K562 (cell line): Measurements from ENCODE around the gene TPSAB1. TPM values are rescaled to one million over a fixed set of nuclear protein-coding genes. Genes with fewer than 3 reads are reported as not detected.

Experiments used
- ATAC-seq: fragments of 200-7000 bp; cut with Tn5 transposase; 3 replicates; pipeline ENCODE4 v1.9.1; 2020; ENCODE audit warnings: moderate library complexity
- BruUV-seq: library from RNA; stranded (reverse); fragments of 400-500 nt; replicated peaks from 2 replicates; lab custom pipeline; 2021; lab: Mats Ljungman, UMichigan
- CTCF ChIA-PET: fragments of 300-600 bp; formaldehyde crosslinking; extraction: SDS; loops from one replicate; lab custom pipeline; 2021; ENCODE audit warnings: low intra/inter-chr PET ratio; lab: Yijun Ruan, JAX
- POLR2A ChIA-PET: fragments of 300-600, 350-650 bp; sonication (Branson Sonifier 250); formaldehyde crosslinking; extraction: SDS; loops from one replicate; lab custom pipeline; 2021; ENCODE audit warnings: antibody characterized with exemption, inconsistent platforms; lab: Yijun Ruan, JAX
- DNase-seq, 4 experiments: peaks; one replicate each; pipeline versions ENCODE4 v3.0.0 to v3.0.0-alpha.2; 2011 to 2018; ENCODE audit warnings: low spot score in 3 of 4, mixed read lengths in 3 of 4; ENCODE audit errors: extremely low read depth in 1 of 4
- FAIRE-seq: peaks from 2 replicates; lab custom pipeline; 2011; peaks lifted over from hg19 to GRCh38; lab: Jason Lieb, UNC
- H2AFZ ChIP-seq: 2 replicates; pipeline ENCODE4 v1.6.0; 2011; ENCODE audit warnings: low read depth, low read length, control low read depth, inconsistent platforms
- H3K27ac ChIP-seq: fragments of 200-600 bp; 3 replicates; pipeline ENCODE4 v1.8.0; 2011; ENCODE audit warnings: low read depth, mild to moderate bottlenecking, control low read depth, inconsistent platforms, low read length, moderate library complexity, mixed read lengths; ENCODE audit errors: extremely low read depth
- H3K27me3 ChIP-seq, 2 experiments: fragments of 300-600 bp in 1 of 2; 2 replicates in 1 of 2; 3 replicates in 1 of 2; pipeline versions ENCODE4 v1.6.0 to v1.8.0; 2011; ENCODE audit warnings: inconsistent platforms in 2 of 2, low read length in 2 of 2, mild to moderate bottlenecking in 1 of 2, mixed read lengths in 1 of 2, moderate library complexity in 1 of 2; ENCODE audit not compliant: control insufficient read depth in 2 of 2, insufficient read depth in 2 of 2
- H3K36me3 ChIP-seq: fragments of 300-600 bp; 3 replicates; pipeline ENCODE4 v1.8.0; 2011; ENCODE audit warnings: mild to moderate bottlenecking, low read length, inconsistent platforms; ENCODE audit not compliant: control insufficient read depth, insufficient read depth
- H3K4me1 ChIP-seq, 2 experiments: fragments of 200-600 bp in 1 of 2; replicated peaks in 1 of 2; 2 replicates in 1 of 2; 3 replicates in 1 of 2; pipeline versions ENCODE4 v1.5.1 to v1.8.0; 2011; ENCODE audit warnings: inconsistent platforms in 2 of 2, low read length in 2 of 2, mild to moderate bottlenecking in 1 of 2, mixed read lengths in 1 of 2, moderate library complexity in 1 of 2; ENCODE audit not compliant: control insufficient read depth in 2 of 2, insufficient read depth in 2 of 2
- H3K4me2 ChIP-seq: 2 replicates; pipeline ENCODE4 v1.6.1; 2011; ENCODE audit warnings: low read length, control low read depth, inconsistent platforms, mixed read lengths; ENCODE audit not compliant: insufficient read depth
- H3K4me3 ChIP-seq: fragments of 200-600 bp; sonication (generic), shearing (Covaris generic); 2 replicates; pipeline ENCODE4 v1.5.1; 2016; ENCODE audit warnings: control low read depth, inconsistent platforms
- H3K79me2 ChIP-seq: fragments of 200-600 bp; 3 replicates; pipeline ENCODE4 v1.8.0; 2011; ENCODE audit warnings: low read length, inconsistent platforms; ENCODE audit not compliant: control insufficient read depth, insufficient read depth
- H3K9ac ChIP-seq, 2 experiments: 2 replicates each; pipeline versions ENCODE4 v1.6.0 to v1.6.1; 2011; ENCODE audit warnings: low read depth in 2 of 2, low read length in 2 of 2, control low read depth in 1 of 2, inconsistent platforms in 1 of 2, mild to moderate bottlenecking in 1 of 2, mixed read lengths in 1 of 2; ENCODE audit not compliant: insufficient read depth in 1 of 2
- H3K9me1 ChIP-seq: one replicate; pipeline ENCODE4 v1.6.0; 2011; ENCODE audit warnings: inconsistent platforms, mild to moderate bottlenecking, low read length, moderate library complexity; ENCODE audit not compliant: control insufficient read depth, insufficient read depth
- H3K9me3 ChIP-seq: replicated peaks from 2 replicates; pipeline ENCODE4 v1.5.1; 2011; ENCODE audit warnings: low read depth, low read length, inconsistent platforms; ENCODE audit not compliant: control insufficient read depth, insufficient read depth
- H4K20me1 ChIP-seq: replicated peaks from 2 replicates; pipeline ENCODE4 v1.6.1; 2011; ENCODE audit warnings: low read length, inconsistent platforms, mixed read lengths; ENCODE audit not compliant: control insufficient read depth, insufficient read depth
- DDX20 ChIP-seq: fragments of 450-650 bp; IDR thresholded peaks from 2 replicates; pipeline ENCODE4 v1.6.1; 2016; ENCODE audit warnings: missing genetic modification characterization, low read depth, mild to moderate bottlenecking, missing compliant biosample characterization, moderate library complexity
- HCFC1 ChIP-seq: IDR thresholded peaks from 2 replicates; pipeline ENCODE4 v1.6.1; 2012; ENCODE audit warnings: low read depth, low read length, improper control_type of control experiment
- NR2C1 ChIP-seq, 2 experiments: fragments of 450-650 bp; IDR thresholded peaks; 2 replicates each; pipeline ENCODE4 v1.6.1; 2017; ENCODE audit warnings: mild to moderate bottlenecking in 2 of 2, antibody characterized with exemption in 1 of 2, inconsistent platforms in 1 of 2, missing compliant biosample characterization in 1 of 2, missing genetic modification characterization in 1 of 2
- PCBP1 ChIP-seq: fragments of 200-400 bp; formaldehyde crosslinking; IDR thresholded peaks from 2 replicates; pipeline ENCODE4 v1.6.1; 2018; ENCODE audit warnings: mild to moderate bottlenecking, low read depth, low read length; ENCODE audit not compliant: poor library complexity, severe bottlenecking
- WGBS: fragments of 100-300 bp; shearing (Covaris generic); methylation state at CpG from one replicate; pipeline ENCODE4 v1.1.6; 2016; ENCODE audit warnings: low coverage, mixed read lengths; ENCODE audit not compliant: insufficient coverage; ENCODE audit errors: missing lambda C conversion rate; 5-methylcytosine and 5-hydroxymethylcytosine counted together
- in situ Hi-C: fragments of 300-500 bp; cut with MboI; formaldehyde crosslinking; loops from 4 replicates; pipeline ENCODE4 v1.15.0; 2018; ENCODE audit warnings: inconsistent platforms, mixed read lengths
- intact Hi-C: fragments of 100-400 bp; cut with micrococcal nuclease; formaldehyde crosslinking; loops from 2 replicates; pipeline ENCODE4 v1.14.2; 2022
- polyA plus RNA-seq, 8 experiments: library from polyadenylated mRNA; depleted of rRNA in 4 of 8; stranded (reverse) in 5 of 8; unstranded in 3 of 8; fragments of >200 nt; fragmentation: Nextera tagmentation in 2 of 8; fragmentation: Illumina TruSeq in 1 of 8; extraction: Ambion mirVana in 2 of 8; extraction: Trizol in 1 of 8; gene quantifications; 2 replicates each; pipeline versions ENCODE4 v1.2.1 to v1.2.3, GENCODE V29; 2011 to 2014; ENCODE audit warnings: inconsistent platforms in 1 of 8, missing spikeins in 1 of 8
- total RNA-seq, 7 experiments: library from RNA; depleted of rRNA in 6 of 7; stranded (reverse); fragments of >200 nt in 6 of 7; fragmentation: Illumina TruSeq in 2 of 7; extraction: Trizol in 2 of 7; gene quantifications; 2 replicates each; pipeline versions ENCODE4 v1.2.1 to v1.2.3, GENCODE V29; 2011 to 2021; ENCODE audit warnings: low replicate concordance in 1 of 7

TPSAB1 gene
- total and polyA plus RNA-seq, 9 of the 15 experiments (the other 6 are each of a cell fraction or from before 2014, with no cell fraction given): not detected

DNA sequence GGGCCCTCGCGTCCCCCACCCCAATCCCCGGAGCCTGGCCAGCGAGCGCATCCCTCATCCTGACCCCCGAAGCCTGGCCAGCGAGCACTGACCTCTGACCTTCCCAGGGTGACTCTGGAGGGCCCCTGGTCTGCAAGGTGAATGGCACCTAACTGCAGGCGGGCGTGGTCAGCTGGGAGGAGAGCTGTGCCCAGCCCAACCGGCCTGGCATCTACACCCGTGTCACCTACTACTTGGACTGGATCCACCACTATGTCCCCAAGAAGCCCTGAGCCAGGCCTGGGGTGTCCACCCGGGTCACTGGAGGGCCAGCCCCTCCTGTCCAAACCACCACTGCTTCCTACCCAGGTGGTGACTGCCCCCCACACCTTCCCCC is 17.7 kb downstream of the TPSAB1 start:
- peaks cover 3% of the 10 kb centered on the region for H3K9me1 ChIP-seq
- BruUV-seq: no TSS peak
- no peaks in the 10 kb centered on the region for H3K79me2 ChIP-seq
- no peaks in the 10 kb centered on the region for H3K9me3 ChIP-seq
- no peak overlapping the region for H2AFZ ChIP-seq
- FAIRE-seq (no peak), ATAC-seq (no peak), DNase-seq (no peak)
- peaks cover 0 to 55% of the 10 kb centered on the region in 2 experiments; a peak in 2 of 5 replicates for H3K4me1 ChIP-seq
- H3K27me3 ChIP-seq: peaks cover 20 to 59% of the 10 kb centered on the region in 2 experiments; a peak in 4 of 5 replicates
- TF ChIP-seq NR2C1 (IDR thresholded peaks at IDR 0.05) (no peak), NR2C1 (tag; IDR thresholded peaks at IDR 0.05) (0 out of 2 replicates have a peak, but pooled peaks have one; percentile 11), HCFC1 (no peak), PCBP1 (peak; percentile 20), DDX20 (no peak)
- 18% methylated on average over 12 of the region's 12 CpGs for WGBS
- ChIA-PET CTCF (no interaction called here), POLR2A (interaction anchor here (0.6 to 1.1 kb wide), 2 partner anchors 20 to 77 kb away, joined by 6 to 7 read pairs; no protein-coding TSS in a partner anchor)
- no peak overlapping the region for H3K4me3 ChIP-seq
- no peaks in the 10 kb centered on the region for H3K36me3 ChIP-seq
- peaks cover 9% of the 10 kb centered on the region; the same call in 1 of the 2 replicates for H4K20me1 ChIP-seq
- H3K9ac ChIP-seq: no peak overlapping the region
- H3K27ac ChIP-seq: no peak overlapping the region
- intact Hi-C loops (no loop called here), in situ Hi-C loops (no loop called here)
- no peak overlapping the region for H3K4me2 ChIP-seq
